ENCODE data around the gene SNX19. TPM values are rescaled to one million over a fixed set of nuclear protein-coding genes. Genes with fewer than 3 reads are reported as not detected.
A peak's percentile ranks its signal among the peaks of the same experiment; 100 is the strongest.

SNX19 gene, protein sequence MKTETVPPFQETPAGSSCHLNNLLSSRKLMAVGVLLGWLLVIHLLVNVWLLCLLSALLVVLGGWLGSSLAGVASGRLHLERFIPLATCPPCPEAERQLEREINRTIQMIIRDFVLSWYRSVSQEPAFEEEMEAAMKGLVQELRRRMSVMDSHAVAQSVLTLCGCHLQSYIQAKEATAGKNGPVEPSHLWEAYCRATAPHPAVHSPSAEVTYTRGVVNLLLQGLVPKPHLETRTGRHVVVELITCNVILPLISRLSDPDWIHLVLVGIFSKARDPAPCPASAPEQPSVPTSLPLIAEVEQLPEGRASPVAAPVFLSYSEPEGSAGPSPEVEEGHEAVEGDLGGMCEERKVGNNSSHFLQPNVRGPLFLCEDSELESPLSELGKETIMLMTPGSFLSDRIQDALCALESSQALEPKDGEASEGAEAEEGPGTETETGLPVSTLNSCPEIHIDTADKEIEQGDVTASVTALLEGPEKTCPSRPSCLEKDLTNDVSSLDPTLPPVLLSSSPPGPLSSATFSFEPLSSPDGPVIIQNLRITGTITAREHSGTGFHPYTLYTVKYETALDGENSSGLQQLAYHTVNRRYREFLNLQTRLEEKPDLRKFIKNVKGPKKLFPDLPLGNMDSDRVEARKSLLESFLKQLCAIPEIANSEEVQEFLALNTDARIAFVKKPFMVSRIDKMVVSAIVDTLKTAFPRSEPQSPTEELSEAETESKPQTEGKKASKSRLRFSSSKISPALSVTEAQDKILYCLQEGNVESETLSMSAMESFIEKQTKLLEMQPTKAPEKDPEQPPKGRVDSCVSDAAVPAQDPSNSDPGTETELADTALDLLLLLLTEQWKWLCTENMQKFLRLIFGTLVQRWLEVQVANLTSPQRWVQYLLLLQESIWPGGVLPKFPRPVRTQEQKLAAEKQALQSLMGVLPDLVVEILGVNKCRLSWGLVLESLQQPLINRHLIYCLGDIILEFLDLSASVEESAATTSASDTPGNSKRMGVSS
- polyA plus RNA-seq (2013, experiment 1 of 4): 28.1 TPM
- polyA plus RNA-seq (2013, experiment 2 of 4): 36.9 TPM
- polyA plus RNA-seq (2013, experiment 3 of 4): 22.0 TPM
- 27.0 TPM for polyA plus RNA-seq (2013, experiment 4 of 4)

DNA sequence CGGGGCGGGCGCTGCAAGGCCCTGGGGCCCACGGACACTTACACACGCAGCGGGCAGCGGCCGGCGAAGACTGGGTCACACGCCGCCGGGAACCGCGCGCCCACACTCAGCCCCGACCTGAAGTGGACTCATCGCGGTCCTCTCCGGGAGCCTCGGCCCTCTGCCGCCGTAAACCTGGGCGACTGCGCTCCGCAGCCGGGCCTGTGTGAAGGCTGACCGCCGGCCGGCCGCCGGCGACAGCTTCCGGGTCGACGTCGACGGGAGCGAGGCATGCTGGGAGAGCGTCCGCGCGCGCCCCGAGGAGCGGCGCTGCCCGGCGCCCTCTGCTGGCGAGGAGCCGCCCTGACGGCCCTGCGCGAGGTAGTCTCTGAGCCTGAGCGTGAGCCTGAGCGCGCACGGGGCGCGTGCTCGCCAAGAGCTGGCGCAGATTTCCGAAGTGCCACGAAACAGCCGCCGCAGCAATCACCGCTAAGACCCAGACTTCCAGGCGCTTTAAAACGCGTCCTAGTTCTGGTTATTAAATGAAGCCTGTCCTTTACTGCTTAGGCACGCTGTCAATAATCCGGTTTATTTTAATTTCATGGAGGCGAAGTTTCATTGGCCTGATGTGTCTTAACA lies at the start of gene SNX19:
SNX19 (minus strand) TSS at position 242 of the 618 bp plus-strand sequence. CDS start 540 bp downstream, outside the sequence.
- H3K4me1 ChIP-seq (ENCODE audit: control insufficient read depth, insufficient read depth, low read length): peaks cover 9% of the 10 kb centered on the region

DNA sequence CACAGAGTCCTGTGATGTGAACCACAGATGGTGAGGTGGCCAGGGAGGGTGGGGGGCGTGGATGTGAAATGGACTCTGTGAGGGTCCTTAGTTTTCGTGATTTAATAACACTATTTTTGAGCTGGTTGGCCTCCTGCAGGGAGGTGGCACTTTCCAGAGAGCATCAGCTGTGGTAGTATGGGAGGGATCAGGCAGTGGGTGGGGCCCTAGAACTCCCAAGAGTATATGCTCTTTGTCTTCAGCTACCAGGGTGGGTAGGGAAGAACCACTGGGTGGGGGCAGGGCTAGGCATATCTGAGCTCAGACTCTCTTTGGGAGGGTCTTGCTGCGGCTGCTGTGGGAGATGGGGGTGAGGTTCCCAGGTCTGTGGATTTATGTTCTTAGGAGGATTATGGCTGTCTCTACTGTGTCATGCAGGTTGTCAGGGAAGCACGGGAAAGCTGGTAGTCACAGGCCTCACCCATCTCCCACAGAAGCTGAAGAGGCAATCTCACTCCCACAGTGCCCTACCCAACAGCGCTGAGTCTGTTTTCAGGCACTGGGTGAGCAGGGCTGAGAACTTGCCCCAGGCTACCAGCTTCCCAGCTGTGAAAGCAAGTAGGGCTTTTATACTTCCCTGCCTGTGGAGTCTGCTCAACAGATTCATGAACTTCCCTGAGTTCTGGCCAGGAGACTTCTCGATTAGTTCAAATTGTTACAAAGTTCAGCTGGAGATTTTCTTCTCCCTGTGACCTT lies 47.9 kb upstream of the SNX19 start:
- no peaks in the 10 kb centered on the region for H3K27me3 ChIP-seq (ENCODE audit: control insufficient read depth, insufficient read depth, low read length, poor library complexity, severe bottlenecking)
- H3K4me3 ChIP-seq (ENCODE audit: insufficient read depth, low read depth, low read length): no peak overlapping the region
- no peak overlapping the region for H3K27ac ChIP-seq (ENCODE audit: insufficient read depth, low read depth, low read length, poor library complexity, severe bottlenecking)
- WGBS, 2 experiments: 92 to 95% methylated on average over 6 of the region's 6 CpGs
- no peaks in the 10 kb centered on the region for H3K4me1 ChIP-seq (ENCODE audit: control insufficient read depth, insufficient read depth, low read length)
- no peaks in the 10 kb centered on the region for H3K9me3 ChIP-seq (ENCODE audit: control insufficient read depth, low read length)
- H3K36me3 ChIP-seq (ENCODE audit: control insufficient read depth, insufficient read depth, low read length): no peaks in the 10 kb centered on the region

More for the DNA sequence above, at the start of gene SNX19:
- Histone ChIP-seq H3K36me3 (ENCODE audit: control insufficient read depth, insufficient read depth, low read length) (no peaks in the 10 kb centered on the region), H3K27ac (ENCODE audit: insufficient read depth, low read depth, low read length, poor library complexity, severe bottlenecking) (no peak within 1 kb of the TSS), H3K27me3 (ENCODE audit: control insufficient read depth, insufficient read depth, low read length, poor library complexity, severe bottlenecking) (peaks cover 12% of the 10 kb centered on the region), H3K9me3 (ENCODE audit: control insufficient read depth, low read length) (no peaks in the 10 kb centered on the region), H3K4me3 (ENCODE audit: insufficient read depth, low read depth, low read length) (peak within 1 kb of the TSS; percentile 89)
- WGBS, 2 experiments: 1% methylated on average over 72 of the region's 72 CpGs

DNA sequence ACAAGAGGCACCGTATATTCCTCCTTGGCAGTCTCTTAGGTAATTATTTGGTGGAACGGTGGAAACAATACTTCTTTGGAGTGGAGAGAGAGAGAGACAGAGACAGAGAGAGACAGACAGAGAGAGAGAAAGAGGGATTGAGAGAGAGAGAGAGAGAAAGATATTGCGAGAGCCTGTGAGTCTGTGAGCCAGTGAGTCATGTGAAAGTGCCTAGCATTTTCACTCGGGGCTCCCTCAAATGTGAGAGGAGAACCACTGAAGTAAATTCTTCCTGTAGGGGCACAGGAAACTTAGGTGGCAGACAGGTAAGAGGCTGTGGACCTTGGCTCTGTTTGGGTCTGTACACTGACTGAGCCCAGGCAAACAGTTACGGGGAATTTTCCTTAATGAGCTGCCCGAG lies 31.6 kb upstream of the SNX19 start:
- Histone ChIP-seq H3K36me3 (ENCODE audit: control insufficient read depth, insufficient read depth, low read length) (no peaks in the 10 kb centered on the region), H3K27me3 (ENCODE audit: control insufficient read depth, insufficient read depth, low read length, poor library complexity, severe bottlenecking) (no peaks in the 10 kb centered on the region), H3K4me3 (ENCODE audit: insufficient read depth, low read depth, low read length) (no peak overlapping the region), H3K9me3 (ENCODE audit: control insufficient read depth, low read length) (no peaks in the 10 kb centered on the region), H3K4me1 (ENCODE audit: control insufficient read depth, insufficient read depth, low read length) (no peaks in the 10 kb centered on the region), H3K27ac (ENCODE audit: insufficient read depth, low read depth, low read length, poor library complexity, severe bottlenecking) (no peak overlapping the region)
- WGBS, 2 experiments: 89 to 91% methylated on average over 6 of the region's 6 CpGs

DNA sequence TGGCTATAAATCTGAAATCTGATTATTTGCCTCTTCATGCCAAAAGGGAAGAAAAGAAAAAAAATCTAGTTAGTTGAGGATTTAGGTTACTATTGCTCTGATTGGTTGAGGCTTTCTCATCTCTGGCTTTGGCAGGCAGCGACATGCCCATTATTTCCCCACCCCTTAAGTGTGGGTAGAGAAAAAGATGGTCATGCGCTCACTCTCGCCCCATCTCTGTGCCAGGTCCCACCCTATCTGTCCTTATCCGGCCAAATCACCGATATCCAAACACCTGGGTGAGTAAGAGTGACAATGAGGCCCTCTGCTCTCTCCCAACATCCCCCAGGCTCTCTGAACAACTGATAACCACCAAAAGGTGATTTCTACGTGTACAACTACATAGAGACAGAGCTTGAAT lies 31.2 kb upstream of the SNX19 start:
- Histone ChIP-seq H3K27ac (ENCODE audit: insufficient read depth, low read depth, low read length, poor library complexity, severe bottlenecking) (no peak overlapping the region), H3K27me3 (ENCODE audit: control insufficient read depth, insufficient read depth, low read length, poor library complexity, severe bottlenecking) (no peaks in the 10 kb centered on the region), H3K36me3 (ENCODE audit: control insufficient read depth, insufficient read depth, low read length) (no peaks in the 10 kb centered on the region), H3K4me1 (ENCODE audit: control insufficient read depth, insufficient read depth, low read length) (no peaks in the 10 kb centered on the region), H3K4me3 (ENCODE audit: insufficient read depth, low read depth, low read length) (no peak overlapping the region), H3K9me3 (ENCODE audit: control insufficient read depth, low read length) (no peaks in the 10 kb centered on the region)
- WGBS, 2 experiments: 89 to 92% methylated on average over 6 of the region's 6 CpGs

DNA sequence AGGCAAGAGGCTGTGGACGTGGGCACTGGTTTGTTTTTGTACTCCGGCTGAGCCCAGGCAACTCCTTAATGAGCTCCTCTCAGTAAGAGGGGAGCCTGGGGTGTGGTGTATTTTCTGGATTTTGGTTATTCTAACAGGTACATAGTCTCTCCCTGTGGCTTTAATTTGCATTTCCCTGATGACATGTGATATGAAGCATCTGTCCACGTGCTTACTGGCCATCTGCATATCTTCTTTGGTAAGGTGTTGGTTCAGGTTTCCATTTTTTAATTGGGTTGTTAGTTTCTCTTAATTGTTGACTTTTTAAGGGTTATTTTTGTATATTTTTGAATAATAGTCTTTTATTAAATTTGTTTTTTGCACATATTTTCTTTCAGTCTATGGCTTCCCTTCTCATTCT lies 30.8 kb upstream of the SNX19 start:
- 85 to 88% methylated on average over 3 of the region's 3 CpGs for WGBS, 2 experiments
- Histone ChIP-seq H3K36me3 (ENCODE audit: control insufficient read depth, insufficient read depth, low read length) (no peaks in the 10 kb centered on the region), H3K27me3 (ENCODE audit: control insufficient read depth, insufficient read depth, low read length, poor library complexity, severe bottlenecking) (no peaks in the 10 kb centered on the region), H3K27ac (ENCODE audit: insufficient read depth, low read depth, low read length, poor library complexity, severe bottlenecking) (no peak overlapping the region), H3K9me3 (ENCODE audit: control insufficient read depth, low read length) (no peaks in the 10 kb centered on the region), H3K4me1 (ENCODE audit: control insufficient read depth, insufficient read depth, low read length) (no peaks in the 10 kb centered on the region), H3K4me3 (ENCODE audit: insufficient read depth, low read depth, low read length) (no peak overlapping the region)

DNA sequence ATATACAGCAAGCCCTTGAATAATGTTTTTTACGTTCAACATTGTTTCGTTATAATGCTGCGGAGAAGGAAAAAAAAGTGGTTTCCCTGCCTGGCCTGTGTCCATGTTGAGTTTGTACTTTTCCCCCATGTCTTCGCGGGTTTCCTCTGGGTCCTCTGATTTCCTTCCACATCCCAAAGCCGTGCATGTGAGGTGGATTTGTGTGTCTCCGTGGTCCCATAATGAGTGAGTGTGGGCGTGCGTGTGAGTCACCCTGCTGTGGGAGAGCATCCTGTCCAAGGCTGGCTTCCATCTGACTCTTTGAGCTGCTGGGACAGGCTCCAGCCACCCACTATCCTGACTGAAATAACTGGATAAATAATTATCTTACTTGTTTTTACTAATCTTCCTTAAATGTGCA lies 29.6 kb upstream of the SNX19 start:
- no peaks in the 10 kb centered on the region for H3K4me1 ChIP-seq (ENCODE audit: control insufficient read depth, insufficient read depth, low read length)
- no peaks in the 10 kb centered on the region for H3K9me3 ChIP-seq (ENCODE audit: control insufficient read depth, low read length)
- no peak overlapping the region for H3K4me3 ChIP-seq (ENCODE audit: insufficient read depth, low read depth, low read length)
- H3K36me3 ChIP-seq (ENCODE audit: control insufficient read depth, insufficient read depth, low read length): no peaks in the 10 kb centered on the region
- no peak overlapping the region for H3K27ac ChIP-seq (ENCODE audit: insufficient read depth, low read depth, low read length, poor library complexity, severe bottlenecking)
- WGBS, 2 experiments: 93 to 94% methylated on average over 9 of the region's 9 CpGs
- H3K27me3 ChIP-seq (ENCODE audit: control insufficient read depth, insufficient read depth, low read length, poor library complexity, severe bottlenecking): no peaks in the 10 kb centered on the region

GRCh38 chr11:130940706-130941105 lies 24.4 kb upstream of the SNX19 start:
- no peak overlapping the region for H3K4me3 ChIP-seq (ENCODE audit: insufficient read depth, low read depth, low read length)

GRCh38 chr11:130937051-130937450 lies 20.8 kb upstream of the SNX19 start:
- H3K27me3 ChIP-seq (ENCODE audit: control insufficient read depth, insufficient read depth, low read length, poor library complexity, severe bottlenecking): no peaks in the 10 kb centered on the region
- H3K27ac ChIP-seq (ENCODE audit: insufficient read depth, low read depth, low read length, poor library complexity, severe bottlenecking): no peak overlapping the region
- H3K36me3 ChIP-seq (ENCODE audit: control insufficient read depth, insufficient read depth, low read length): no peaks in the 10 kb centered on the region
- WGBS, 2 experiments: 93 to 94% methylated on average over 2 of the region's 2 CpGs
- H3K4me1 ChIP-seq (ENCODE audit: control insufficient read depth, insufficient read depth, low read length): no peaks in the 10 kb centered on the region
- no peak overlapping the region for H3K4me3 ChIP-seq (ENCODE audit: insufficient read depth, low read depth, low read length)
- H3K9me3 ChIP-seq (ENCODE audit: control insufficient read depth, low read length): no peaks in the 10 kb centered on the region

More at GRCh38 chr11:130940706-130941105, 24.4 kb upstream of the SNX19 start:
- Histone ChIP-seq H3K27ac (ENCODE audit: insufficient read depth, low read depth, low read length, poor library complexity, severe bottlenecking) (no peak overlapping the region), H3K4me1 (ENCODE audit: control insufficient read depth, insufficient read depth, low read length) (no peaks in the 10 kb centered on the region), H3K36me3 (ENCODE audit: control insufficient read depth, insufficient read depth, low read length) (no peaks in the 10 kb centered on the region), H3K27me3 (ENCODE audit: control insufficient read depth, insufficient read depth, low read length, poor library complexity, severe bottlenecking) (no peaks in the 10 kb centered on the region), H3K9me3 (ENCODE audit: control insufficient read depth, low read length) (no peaks in the 10 kb centered on the region)
- 92 to 100% methylated on average over 1 of the region's 1 CpG for WGBS, 2 experiments

GRCh38 chr11:130932086-130932712 lies 15.9 kb upstream of the SNX19 start:
- Histone ChIP-seq H3K27me3 (ENCODE audit: control insufficient read depth, insufficient read depth, low read length, poor library complexity, severe bottlenecking) (no peaks in the 10 kb centered on the region), H3K4me3 (ENCODE audit: insufficient read depth, low read depth, low read length) (no peak overlapping the region), H3K9me3 (ENCODE audit: control insufficient read depth, low read length) (no peaks in the 10 kb centered on the region), H3K27ac (ENCODE audit: insufficient read depth, low read depth, low read length, poor library complexity, severe bottlenecking) (no peak overlapping the region), H3K36me3 (ENCODE audit: control insufficient read depth, insufficient read depth, low read length) (no peaks in the 10 kb centered on the region), H3K4me1 (ENCODE audit: control insufficient read depth, insufficient read depth, low read length) (no peaks in the 10 kb centered on the region)
- WGBS, 2 experiments: 88 to 93% methylated on average over 5 of the region's 5 CpGs

Data from ectodermal cell (in vitro differentiated cells).